Activated T-cell treated with anti-CD3 and anti-CD28 coated beads for 48 hours (primary cell): ENCODE data around the gene CDK13.
"Not testable (repeated sequence)": the region's sequence is repeated elsewhere in the genome, so short reads cannot be mapped to it uniquely, and the experiment has no call there.

Experiments
- DNase-seq: peaks from one replicate; pipeline ENCODE4 v3.0.0-alpha.2; 2020; ENCODE audit warnings: low read depth

The CDK13 gene

DNA sequence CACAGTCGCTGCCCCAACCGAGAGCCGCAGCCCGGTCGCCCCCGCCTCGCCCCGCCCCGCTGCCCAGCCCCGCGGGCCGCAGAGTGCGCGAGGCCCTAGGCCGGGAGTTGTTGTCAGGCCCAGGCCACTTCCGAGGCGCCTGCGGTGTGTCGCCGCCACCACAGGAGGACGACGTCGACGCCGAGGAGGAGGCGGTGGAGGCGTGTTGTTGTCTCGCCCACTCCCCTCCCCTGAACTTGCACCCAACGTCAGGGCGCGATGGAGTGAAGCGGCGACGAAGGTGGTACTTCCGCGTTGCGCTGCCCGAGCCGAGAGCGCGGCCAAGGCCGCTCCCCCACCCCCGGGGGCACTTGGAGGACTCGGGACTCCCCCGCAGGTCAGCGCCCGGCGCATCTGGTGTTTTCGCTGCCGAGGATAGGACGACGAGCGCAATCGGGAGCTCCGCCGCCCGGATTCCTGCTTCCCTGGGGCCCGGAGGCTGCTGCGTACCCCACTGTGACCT is at the start of gene CDK13:
TSS of gene CDK13 (plus strand) at position 286 of the 502 bp plus-strand sequence. CDS start 386 bp downstream, outside the sequence.
- peak; percentile 78 for DNase-seq

DNA sequence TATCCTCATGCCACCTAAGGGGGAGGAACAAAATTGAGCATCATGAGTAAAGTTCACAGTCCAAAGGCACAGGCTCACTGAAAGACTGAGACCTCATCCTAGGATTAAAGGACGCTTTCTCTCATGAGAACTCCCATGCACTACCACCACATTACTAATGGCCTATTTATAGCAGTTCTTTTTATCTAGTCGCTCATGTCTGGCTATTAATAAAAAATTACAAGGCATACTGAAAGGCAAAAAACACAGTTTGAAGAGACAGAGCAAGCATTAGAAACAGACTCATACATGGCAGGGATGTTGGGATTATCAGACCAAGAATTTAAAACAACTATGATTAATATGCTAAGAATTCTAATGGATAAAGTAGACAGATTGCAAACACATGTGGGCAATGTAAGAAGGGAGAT is 46.0 kb upstream of the CDK13 start:
- no peak for DNase-seq

DNA sequence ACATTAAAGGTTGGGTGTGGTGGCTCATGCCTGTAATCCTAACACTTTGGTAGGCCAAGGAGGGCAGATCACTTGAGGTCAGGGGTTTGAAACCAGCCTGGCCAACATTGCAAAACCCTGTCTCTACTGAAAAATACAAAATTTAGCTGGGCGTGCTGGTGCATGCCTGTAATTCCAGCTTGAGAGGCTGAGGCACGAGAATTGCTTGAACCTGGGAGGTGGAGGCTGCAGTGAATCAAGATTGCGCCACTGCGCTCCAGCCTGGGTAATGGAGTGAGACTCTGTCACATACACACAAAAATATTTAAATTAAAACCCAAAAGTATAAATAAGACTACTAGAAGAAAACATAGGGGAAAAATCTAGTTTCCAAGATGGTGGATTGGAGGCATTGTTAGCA is 41.9 kb upstream of the CDK13 start:
- no peak for DNase-seq

DNA sequence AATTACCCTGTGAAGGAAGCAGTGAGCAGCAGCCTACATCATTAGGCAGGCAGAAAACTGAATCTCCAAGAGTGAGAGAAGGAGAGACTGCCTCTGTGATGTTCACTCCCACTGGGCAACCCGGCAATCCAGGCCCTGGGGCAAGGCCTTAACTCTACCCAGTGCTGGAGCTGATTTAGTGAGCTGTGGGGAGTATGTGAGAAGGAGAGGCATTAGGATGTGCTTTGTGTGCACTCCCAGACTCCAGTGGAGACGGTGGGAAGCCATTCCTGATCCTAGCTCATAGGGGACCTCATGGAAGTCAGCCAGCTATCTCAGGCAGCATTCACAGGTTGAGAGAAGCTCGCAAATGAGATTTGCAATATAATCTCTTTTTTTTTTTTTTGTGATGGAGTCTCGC is 41.1 kb upstream of the CDK13 start:
- no peak for DNase-seq

DNA sequence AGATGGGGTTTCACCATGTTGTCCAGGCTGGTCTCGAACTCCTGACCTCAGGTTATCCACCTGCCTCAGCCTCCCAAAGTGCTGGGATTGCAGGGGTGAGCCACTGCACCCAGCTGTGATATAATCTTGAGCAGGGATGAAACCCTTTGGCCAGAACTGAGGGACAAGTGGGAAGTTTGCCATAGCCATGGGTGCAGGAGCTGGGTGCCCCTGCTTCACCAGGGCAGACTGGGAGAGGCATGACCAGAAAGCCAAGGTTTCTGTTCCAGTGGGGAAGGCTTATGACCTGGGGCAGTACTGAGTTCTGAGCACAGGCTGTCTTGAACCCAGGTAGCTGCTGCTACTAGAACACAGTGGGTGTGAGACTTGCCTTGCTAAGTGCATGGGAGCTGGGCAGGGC is 40.5 kb upstream of the CDK13 start:
- DNase-seq, result no peak

DNA sequence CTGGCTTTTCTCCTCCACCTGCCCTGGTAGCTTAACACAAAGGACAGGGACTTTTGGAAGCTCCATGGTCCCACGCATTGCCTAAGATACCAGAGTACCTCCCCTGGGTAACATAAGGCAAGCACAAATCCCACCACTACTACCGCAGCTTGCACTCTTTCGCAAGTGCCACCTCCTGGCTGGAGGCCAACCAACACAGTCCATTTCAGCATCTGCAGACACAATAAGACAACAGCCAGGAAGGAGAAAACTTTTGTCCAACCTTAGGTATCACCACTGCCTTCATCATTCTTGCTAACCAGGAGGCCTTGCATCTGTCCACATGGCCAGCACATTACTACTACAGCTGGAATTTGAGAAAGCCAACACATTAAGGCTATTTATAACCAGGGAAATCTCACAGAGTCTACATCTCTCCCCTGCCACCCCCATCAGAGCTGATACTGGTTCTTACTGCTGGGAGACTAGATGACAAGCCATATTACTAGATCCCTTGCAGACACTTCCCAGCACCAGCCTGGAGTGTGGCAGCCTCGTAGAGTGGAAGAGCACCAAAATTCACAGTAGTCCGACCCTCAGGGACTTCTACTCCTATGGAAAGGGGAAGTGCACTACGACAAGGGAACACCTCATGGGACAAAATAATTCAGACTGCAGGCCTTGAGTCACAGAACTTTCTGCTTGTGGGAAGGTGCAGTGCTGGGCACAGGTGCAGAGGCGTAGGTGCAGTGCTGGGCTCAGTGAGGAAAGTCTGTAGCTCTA is 39.8 kb upstream of the CDK13 start:
- DNase-seq, result no peak

DNA sequence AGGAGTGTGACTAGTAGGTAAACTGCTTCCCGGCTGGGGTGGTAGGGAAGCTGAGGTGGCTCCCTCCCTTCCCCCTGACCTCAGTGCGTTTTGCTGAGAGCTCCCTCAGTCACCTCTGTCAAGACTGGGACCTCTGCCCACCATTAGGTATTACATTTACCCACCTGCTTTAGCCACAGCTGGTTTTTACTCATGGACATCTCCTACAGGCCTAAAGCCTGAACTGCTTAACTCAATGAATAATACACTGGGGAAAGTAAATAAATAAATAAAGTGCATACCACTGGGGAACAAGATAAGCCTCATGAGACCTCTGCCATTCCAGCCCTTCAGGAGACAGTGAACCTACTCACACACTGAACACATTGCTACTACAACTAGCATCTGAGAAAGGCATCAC is 38.9 kb upstream of the CDK13 start:
- DNase-seq, result no peak

DNA sequence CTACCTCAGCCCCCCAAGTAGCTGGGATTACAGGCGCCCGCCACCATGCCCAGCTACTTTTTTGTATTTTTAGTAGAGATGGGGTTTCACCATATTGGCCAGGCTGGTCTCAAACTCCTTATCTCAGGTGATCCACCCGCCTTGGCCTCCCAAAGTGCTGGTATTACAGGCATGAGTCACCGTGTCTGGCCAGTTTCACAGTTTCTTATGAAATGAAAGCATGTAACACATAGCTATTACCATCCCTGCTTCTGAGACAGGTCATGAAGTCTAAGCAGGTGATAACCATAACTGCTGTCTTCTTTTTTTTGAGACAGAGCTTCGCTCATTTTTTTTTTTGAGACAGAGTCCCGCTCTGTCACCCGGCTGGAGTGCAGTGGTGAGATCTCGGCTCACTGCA is 34.2 kb upstream of the CDK13 start:
- DNase-seq, result not testable (repeated sequence)

DNA sequence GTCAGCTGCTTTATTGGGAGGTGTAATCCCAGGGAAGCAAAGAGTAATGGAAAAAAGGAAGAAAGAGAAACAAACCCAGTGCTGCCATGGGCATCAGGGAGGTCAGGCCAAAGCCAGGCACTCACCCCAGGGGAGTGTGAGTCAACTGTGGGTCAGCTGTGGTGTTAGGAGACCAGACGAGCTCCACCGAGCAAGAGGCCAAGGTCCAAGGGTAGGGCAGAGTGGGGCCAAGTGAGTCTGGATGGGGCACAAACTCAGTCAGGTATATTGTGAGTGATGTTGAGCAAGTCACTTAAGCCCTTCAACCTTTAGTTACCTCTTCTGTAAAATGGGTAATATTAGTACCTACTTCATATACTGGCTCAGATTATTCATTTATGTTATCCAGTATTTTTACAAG is 30.4 kb upstream of the CDK13 start:
- DNase-seq, result no peak

DNA sequence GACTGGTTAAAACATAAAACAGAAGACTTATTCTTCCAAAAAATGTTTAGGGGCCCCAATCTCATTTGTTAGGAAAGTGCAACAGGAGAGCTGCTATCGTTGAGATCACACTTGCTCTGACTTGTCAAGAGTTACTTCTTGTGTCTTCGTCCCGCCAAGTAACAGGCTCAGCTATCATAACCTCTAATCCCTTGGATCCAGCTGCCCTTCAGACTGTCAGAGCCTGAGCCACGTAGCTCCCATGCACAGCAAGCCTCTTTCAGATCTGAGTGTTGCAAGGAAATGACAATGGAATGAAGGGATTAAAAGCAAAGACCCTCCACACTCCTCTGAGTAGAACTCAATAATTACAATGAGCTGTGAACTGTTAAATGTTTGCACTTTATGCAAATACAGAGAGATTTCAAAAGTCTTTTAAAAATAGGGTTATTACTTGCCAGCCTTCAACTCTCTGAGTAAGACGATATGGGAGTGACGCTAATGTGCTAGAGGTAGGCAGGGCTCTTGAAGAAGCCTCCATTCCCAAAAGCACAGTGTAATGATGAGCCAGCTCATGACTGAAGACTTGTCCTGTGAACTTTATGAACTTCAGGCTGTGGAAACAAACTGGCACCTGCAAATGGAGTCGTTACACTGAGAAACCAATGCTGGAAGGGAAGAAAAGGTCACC is 28.4 kb upstream of the CDK13 start:
- DNase-seq, result no peak

DNA sequence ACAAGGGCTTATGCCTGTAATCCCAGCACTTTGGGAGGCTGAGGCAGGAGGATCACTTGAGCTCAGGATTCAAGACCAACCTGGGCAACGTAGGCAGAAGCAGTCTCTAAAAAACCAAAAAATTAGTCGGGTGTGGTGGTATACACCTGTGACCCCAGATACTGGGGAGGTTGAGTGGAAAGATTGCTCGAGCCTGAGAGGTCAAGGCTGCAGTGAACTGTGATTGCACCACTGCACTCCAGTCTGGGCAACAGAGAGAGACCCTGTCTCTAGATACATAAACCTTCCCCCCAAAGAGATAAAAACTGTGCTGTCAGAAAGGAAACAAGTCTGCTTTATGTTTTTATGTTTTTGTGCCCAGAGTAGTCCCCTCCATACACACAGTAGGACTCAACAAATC is 27.5 kb upstream of the CDK13 start:
- DNase-seq, result no peak

DNA sequence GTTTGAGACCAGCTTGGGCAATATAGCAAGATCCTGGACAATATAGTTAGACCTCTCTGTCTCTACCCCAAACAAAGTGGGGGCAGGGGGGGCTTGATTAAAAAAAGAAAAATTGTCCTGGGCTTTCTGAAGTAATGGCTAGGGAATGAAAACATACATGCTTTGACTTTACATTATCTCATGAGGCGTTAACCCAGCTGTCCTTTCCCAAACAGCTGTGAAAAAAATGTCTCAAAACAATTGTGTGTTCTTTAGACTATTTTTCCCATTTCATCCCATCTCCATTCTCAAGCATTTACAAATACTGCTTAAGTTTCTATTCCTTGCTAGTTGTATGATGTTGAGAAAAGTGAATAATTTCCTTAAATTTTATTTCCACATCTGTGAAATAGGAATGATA is 27.0 kb upstream of the CDK13 start:
- no peak for DNase-seq

DNA sequence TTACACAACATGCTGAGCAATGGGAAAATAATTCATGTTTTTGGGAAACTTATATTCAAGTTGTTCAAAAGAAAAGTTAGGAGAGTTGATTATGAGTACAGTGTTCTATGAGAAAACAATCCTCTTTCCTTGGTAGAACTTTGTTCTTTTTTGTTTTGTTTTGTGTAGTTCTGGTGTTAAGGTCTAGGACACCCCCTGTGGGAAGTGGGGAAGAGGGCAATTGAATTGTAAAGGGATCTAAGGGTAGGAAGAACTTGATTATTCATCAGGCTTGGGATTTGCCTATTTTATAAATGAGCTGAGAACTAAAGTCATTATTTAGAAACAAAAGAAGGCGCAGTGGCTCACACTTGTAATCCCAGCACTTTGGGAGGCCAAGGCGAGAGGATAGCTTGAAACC is 25.9 kb upstream of the CDK13 start:
- DNase-seq, result no peak

DNA sequence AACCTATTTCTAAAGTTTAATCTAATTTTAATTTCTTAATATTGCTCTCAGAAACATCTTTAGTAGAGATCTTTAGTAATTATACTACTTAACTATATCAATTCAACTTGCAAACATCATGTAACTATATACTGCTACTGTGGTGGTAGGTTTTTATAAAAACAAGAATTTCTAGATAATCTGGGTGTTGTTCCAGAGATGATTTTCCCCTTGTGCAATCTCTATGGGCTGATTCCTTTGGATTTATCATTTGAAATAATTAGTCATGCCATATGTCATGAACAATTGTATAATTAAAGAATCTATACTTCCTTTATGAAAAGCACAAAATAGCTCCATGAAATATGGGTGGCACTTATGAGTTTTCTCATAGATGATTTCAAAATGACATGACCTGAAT is 23.9 kb upstream of the CDK13 start:
- DNase-seq, result no peak

DNA sequence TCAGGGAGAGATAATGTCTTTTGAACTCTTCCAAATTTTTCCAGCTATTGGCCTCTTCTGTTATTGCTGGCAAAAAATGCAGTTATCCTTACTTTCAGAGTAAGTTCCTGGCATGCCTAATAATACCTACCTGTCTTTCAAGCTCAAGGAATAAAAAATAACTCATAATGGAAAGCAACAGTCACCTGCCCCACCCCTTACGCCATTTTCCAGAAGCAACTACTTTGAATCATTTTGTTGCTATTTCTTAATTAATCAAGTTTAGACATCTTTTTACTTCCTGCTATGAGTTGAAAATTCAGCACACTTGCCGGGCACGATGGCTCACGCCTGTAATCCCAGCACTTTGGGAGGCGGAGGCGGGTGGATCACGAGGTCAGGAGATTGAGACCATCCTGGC is 23.0 kb upstream of the CDK13 start:
- no peak for DNase-seq

DNA sequence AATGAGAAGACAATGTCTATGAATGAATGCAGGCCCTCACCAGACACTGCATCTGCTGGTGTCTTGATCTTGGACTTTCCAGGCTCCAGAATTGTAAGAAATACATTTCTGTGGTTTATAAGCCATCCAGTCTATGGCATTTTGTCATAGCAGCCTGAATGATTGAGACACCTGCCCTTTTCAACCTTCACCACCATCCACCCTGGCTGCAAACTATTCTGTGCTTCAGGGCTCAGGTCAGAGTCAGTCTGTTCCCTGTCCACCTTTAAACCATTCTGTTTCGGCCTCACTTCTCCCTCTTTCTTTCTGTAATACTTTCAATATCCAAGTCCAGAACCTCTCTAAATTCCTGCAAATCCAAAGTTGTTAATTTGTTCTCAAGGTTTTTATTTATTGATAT is 15.9 kb upstream of the CDK13 start:
- DNase-seq, result no peak

DNA sequence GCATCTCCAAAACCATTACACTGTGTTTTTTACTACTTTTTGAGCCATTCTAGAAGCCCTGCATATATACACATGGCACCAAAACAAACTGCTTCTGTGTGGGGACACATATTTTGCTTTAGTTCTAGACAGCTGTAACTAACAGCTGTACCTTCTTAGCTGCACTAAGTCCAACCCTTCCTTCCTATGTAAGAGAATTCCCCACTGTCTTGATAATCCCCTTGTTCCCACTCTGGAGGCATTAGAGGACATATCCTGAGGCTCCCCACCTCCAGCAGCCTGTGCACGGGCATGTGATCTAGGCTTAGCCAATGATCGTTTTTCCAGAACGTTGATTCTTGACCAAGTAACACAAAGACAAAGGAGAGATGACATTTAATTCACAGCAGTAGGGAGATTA is 13.3 kb upstream of the CDK13 start:
- no peak for DNase-seq

DNA sequence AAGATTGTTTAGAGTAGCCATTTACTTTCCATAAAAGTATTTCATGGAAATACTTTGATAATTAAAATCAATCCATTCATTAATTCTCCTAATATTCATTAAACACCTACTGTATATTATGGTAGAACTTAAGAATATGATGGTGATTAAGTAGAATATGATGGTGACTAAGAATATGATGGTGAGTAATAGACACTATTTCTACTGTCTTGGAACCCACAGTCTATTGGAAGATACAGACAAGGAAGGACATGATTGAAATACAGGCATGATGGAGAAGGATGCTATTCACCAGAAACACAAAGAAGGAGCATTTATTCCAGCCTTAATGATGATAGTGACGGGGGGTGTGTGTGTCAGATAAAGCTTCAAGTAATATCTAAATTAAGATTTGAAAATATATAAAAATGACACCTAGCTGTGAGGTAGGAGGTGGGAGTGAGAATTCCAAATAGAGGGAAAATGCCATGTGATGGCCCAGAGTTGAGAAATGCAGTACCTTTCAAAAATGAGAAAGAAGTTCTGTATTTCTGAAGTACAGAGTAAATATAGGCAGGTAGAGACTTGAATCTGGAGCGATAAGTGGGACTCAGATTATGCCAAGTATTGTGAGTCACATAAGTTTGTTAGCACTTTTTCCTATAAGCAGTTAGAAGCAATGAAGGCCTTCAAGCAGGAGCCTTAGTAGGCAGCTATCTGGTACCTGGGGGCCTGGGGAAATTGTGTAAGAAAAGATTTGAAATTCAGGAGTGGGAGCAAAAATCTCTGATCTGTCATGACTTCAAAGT is 12.5 kb upstream of the CDK13 start:
- no peak for DNase-seq

DNA sequence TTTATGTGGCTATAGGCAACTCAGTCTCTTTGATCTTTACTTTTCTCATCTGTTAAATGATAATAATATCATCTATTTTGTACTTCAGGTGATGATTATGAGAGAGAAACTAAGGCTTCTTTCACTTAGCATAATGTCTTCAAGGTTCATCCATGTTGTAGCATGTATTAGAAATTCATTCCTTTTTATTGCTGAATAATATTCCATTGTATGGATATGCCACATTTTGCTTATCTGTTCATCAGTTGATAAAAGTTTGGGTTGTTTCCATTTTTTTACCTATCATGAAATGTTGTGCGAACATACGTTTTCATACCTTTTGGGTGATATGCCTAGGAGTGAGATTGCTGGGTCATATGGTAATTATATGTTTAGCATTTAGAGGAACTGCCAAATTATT is 7.2 kb upstream of the CDK13 start:
- no peak for DNase-seq

DNA sequence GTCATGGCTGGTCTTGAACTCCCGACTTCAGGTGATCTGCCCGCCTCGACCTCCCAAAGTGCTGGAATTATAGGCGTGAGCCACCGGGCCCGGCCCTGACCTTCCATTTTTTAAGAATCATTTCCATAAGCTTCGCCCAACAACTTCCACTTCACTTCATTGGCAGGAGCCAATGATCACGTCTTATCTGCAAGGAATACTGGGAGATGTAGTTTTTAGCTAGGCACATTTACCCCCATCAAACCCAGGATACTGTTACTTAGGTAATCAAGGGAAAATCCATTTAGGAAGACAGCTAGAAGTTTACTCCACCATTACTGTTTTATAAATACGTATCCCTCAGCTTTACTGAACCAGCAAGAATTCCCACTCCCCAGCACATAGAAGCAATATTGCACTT is 3.4 kb upstream of the CDK13 start:
- no peak for DNase-seq

DNA sequence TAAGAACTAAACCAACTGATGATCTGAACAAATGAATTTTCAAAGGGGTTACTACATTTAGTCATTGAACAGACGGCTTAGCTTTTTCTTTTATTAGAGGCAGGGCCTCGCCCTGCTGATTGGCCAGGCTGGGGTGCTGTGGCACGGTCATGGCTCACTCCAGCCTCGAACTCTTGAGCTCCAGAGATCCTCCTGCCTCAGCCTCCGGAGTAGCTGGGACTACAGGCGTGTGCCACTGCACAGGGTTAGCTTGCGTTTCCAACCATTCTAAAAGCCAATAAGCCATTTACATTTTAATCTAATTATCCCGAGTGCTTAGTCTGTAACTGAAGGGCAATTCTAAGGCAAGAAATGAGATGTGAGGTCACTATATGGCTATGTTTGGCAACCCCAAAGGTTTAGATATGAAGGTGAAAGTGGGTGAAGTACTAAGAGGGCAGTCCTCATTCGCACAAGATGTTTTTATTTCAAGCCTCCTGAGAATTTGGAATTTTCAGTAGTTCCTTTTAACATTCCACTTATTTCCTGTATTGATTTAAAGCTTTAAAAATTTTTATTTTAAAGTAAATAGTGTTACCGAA is 1.6 kb upstream of the CDK13 start:
- no peak for DNase-seq
